ENCODE data around the gene CTSC.

GRCh38 chr11:88297863-88298262 is 39.7 kb downstream of the CTSC start:
- TF ChIP-seq CTCF (IDR thresholded peaks at IDR 0.05; ENCODE audit: low read depth, low read length, poor library complexity, severe bottlenecking), result no peak
- TF ChIP-seq EZH2phosphoT487 (IDR thresholded peaks at IDR 0.05; ENCODE audit: borderline replicate concordance, low read length), result no peak
